WTC11 (cell line): ENCODE results near the gene LILRA6. TPM values are rescaled to one million over a fixed set of nuclear protein-coding genes. Genes with fewer than 3 reads are reported as not detected.
A peak's percentile ranks its signal among the peaks of the same experiment; 100 is the strongest.

Experiments
- ATAC-seq: fragments of 200-7000 bp; cut with Tn5 transposase; 2 replicates; pipeline ENCODE4 v1.10.0; 2021; ENCODE audit warnings: mild to moderate bottlenecking, moderate library complexity
- CTCF ChIA-PET: fragments of 300-600 bp; sonication (Branson Sonifier 250); formaldehyde crosslinking; loops from one replicate; lab custom pipeline; 2021; ENCODE audit warnings: antibody characterized with exemption; lab: Charles Lee
- POLR2A ChIA-PET: fragments of 350-600 bp; sonication (Branson Sonifier 250); formaldehyde crosslinking; loops from one replicate; lab custom pipeline; 2021; ENCODE audit warnings: antibody characterized with exemption; lab: Charles Lee
- DNase-seq: peaks from one replicate; pipeline ENCODE4 v3.0.0; 2021; ENCODE audit warnings: low spot score
- H3K27ac Mint-ChIP-seq: 2 replicates; pipeline ENCODE4 v1.8.0; 2021; ENCODE audit warnings: mixed read lengths
- H3K27me3 Mint-ChIP-seq: 2 replicates; pipeline ENCODE4 v1.8.0; 2021; ENCODE audit warnings: low read depth, mild to moderate bottlenecking, moderate library complexity, mixed read lengths
- H3K36me3 Mint-ChIP-seq: 2 replicates; pipeline ENCODE4 v1.8.0; 2021; ENCODE audit warnings: mixed read lengths
- H3K4me1 Mint-ChIP-seq: 2 replicates; pipeline ENCODE4 v1.8.0; 2022; ENCODE audit warnings: mixed read lengths
- H3K4me3 Mint-ChIP-seq: 2 replicates; pipeline ENCODE4 v1.8.0; 2021; ENCODE audit warnings: mild to moderate bottlenecking, moderate library complexity, mixed read lengths
- H3K9me3 Mint-ChIP-seq: 2 replicates; pipeline ENCODE4 v1.8.0; 2021; ENCODE audit warnings: mixed read lengths
- AFF4 ChIP-seq: sonication (generic); formaldehyde crosslinking; IDR thresholded peaks from 2 replicates; pipeline ENCODE4 v1.8.1; 2023; ENCODE audit warnings: mild to moderate bottlenecking, missing genetic modification reagents, borderline replicate concordance
- CREM ChIP-seq: sonication (generic); formaldehyde crosslinking; IDR thresholded peaks from 2 replicates; pipeline ENCODE4 v1.8.1; 2022; ENCODE audit warnings: mild to moderate bottlenecking, missing genetic modification reagents, moderate library complexity
- ERG ChIP-seq: fragments of 250-450 bp; sonication (Bioruptor Pico); IDR thresholded peaks from 2 replicates; pipeline ENCODE4 v1.8.0; 2021; ENCODE audit warnings: mild to moderate bottlenecking
- FOXK1 ChIP-seq: sonication (generic); formaldehyde crosslinking; IDR thresholded peaks from 2 replicates; pipeline ENCODE4 v1.8.0; 2022; ENCODE audit warnings: mild to moderate bottlenecking, moderate library complexity, missing genetic modification reagents
- FOXP1 ChIP-seq: sonication (generic); formaldehyde crosslinking; IDR thresholded peaks from 2 replicates; pipeline ENCODE4 v1.8.0; 2022; ENCODE audit warnings: missing genetic modification reagents, mild to moderate bottlenecking, moderate library complexity, borderline replicate concordance
- FOXP4 ChIP-seq: sonication (generic); formaldehyde crosslinking; IDR thresholded peaks from 2 replicates; pipeline ENCODE4 v1.8.0; 2022; ENCODE audit warnings: mild to moderate bottlenecking, missing genetic modification reagents
- JUN ChIP-seq: sonication (generic); formaldehyde crosslinking; IDR thresholded peaks from 2 replicates; pipeline ENCODE4 v1.8.0; 2023; ENCODE audit warnings: mild to moderate bottlenecking, missing genetic modification reagents
- MAX ChIP-seq: sonication (generic); formaldehyde crosslinking; IDR thresholded peaks from 2 replicates; pipeline ENCODE4 v1.8.0; 2022; ENCODE audit warnings: mild to moderate bottlenecking, missing genetic modification reagents
- NFYB ChIP-seq: sonication (generic); formaldehyde crosslinking; conservative IDR thresholded peaks from 2 replicates; pipeline ENCODE4 v1.8.0; 2022; ENCODE audit warnings: low read depth, missing genetic modification reagents
- OVOL2 ChIP-seq: fragments of 250-450 bp; sonication (Bioruptor Pico); IDR thresholded peaks from 2 replicates; pipeline ENCODE4 v1.9.0; 2021; ENCODE audit warnings: mild to moderate bottlenecking, borderline replicate concordance
- PRDM15 ChIP-seq: sonication (generic); formaldehyde crosslinking; IDR thresholded peaks from 2 replicates; pipeline ENCODE4 v1.8.0; 2022; ENCODE audit warnings: missing genetic modification reagents
- SMAD4 ChIP-seq: sonication (generic); formaldehyde crosslinking; IDR thresholded peaks from 2 replicates; pipeline ENCODE4 v1.8.0; 2022; ENCODE audit warnings: mild to moderate bottlenecking, missing genetic modification reagents
- STAT6 ChIP-seq: sonication (generic); formaldehyde crosslinking; conservative IDR thresholded peaks from 2 replicates; pipeline ENCODE4 v1.8.1; 2023; ENCODE audit warnings: mild to moderate bottlenecking, low read depth, missing genetic modification reagents, moderate library complexity
- TP53 ChIP-seq: sonication (generic); formaldehyde crosslinking; IDR thresholded peaks from 2 replicates; pipeline ENCODE4 v1.8.1; 2023; ENCODE audit warnings: mild to moderate bottlenecking, missing genetic modification reagents
- USF1 ChIP-seq: sonication (generic); formaldehyde crosslinking; IDR thresholded peaks from 2 replicates; pipeline ENCODE4 v1.8.0; 2022; ENCODE audit warnings: mild to moderate bottlenecking, missing genetic modification reagents
- ZBTB21 ChIP-seq: sonication (generic); formaldehyde crosslinking; IDR thresholded peaks from 2 replicates; pipeline ENCODE4 v1.8.1; 2023; ENCODE audit warnings: mild to moderate bottlenecking, missing genetic modification reagents, borderline replicate concordance
- ZNF121 ChIP-seq: sonication (generic); formaldehyde crosslinking; IDR thresholded peaks from 2 replicates; pipeline ENCODE4 v1.8.0; 2023; ENCODE audit warnings: missing genetic modification reagents
- ZNF317 ChIP-seq: sonication (generic); formaldehyde crosslinking; IDR thresholded peaks from 2 replicates; pipeline ENCODE4 v1.8.1; 2023; ENCODE audit warnings: low read depth, mild to moderate bottlenecking, moderate library complexity, missing genetic modification reagents, borderline replicate concordance
- ZNF423 ChIP-seq: fragments of 250-450 bp; sonication (Bioruptor Pico); IDR thresholded peaks from 2 replicates; pipeline ENCODE4 v2.1.2; 2022; ENCODE audit warnings: mild to moderate bottlenecking, moderate library complexity
- ZNF671 ChIP-seq: fragments of 250-450 bp; sonication (Bioruptor Pico); IDR thresholded peaks from 2 replicates; pipeline ENCODE4 v1.8.0; 2021; ENCODE audit warnings: mild to moderate bottlenecking
- total RNA-seq: library from RNA; stranded (reverse); gene quantifications from 3 replicates; pipeline ENCODE4 v1.2.3, GENCODE V29; 2021

The LILRA6 gene
- total RNA-seq, 1 experiment from 2014 or later = not detected

GRCh38 chr19:54190503-54191010 is 52.0 kb downstream of the LILRA6 start (continued):
- TF ChIP-seq ERG (CRISPR knock-in tag) (no peak), NFYB (CRISPR knock-in tag) (peak; percentile 41; the same call in 1 of the 2 replicates), ZNF423 (no peak), USF1 (0 out of 2 replicates have a peak, but pooled peaks have one; percentile 4), ZNF317 (CRISPR knock-in tag) (no peak), ZBTB21 (CRISPR knock-in tag) (no peak), MAX (CRISPR knock-in tag) (peak; percentile 66), OVOL2 (CRISPR knock-in tag) (no peak), FOXP1 (CRISPR knock-in tag) (no peak), ZNF671 (CRISPR knock-in tag) (no peak), AFF4 (no peak)

- Mint-ChIP-seq H3K4me3 (peak overlapping the region; percentile 85), H3K4me1 (peaks cover 35% of the 10 kb centered on the region), H3K9me3 (no peaks in the 10 kb centered on the region), H3K36me3 (peaks cover 43% of the 10 kb centered on the region), H3K27ac (peak overlapping the region; percentile 100), H3K27me3 (peaks cover 3% of the 10 kb centered on the region; the same call in 1 of the 2 replicates)
- ATAC-seq = peak; percentile 71
- CTCF ChIA-PET = interaction anchor here (0.6 to 4.2 kb wide), 28 partner anchors 9 to 397 kb away, joined by 3 to 84 read pairs (median 4); partner anchors contain the start of genes CNOT3, LENG1, TMC4 and TTYH1
- POLR2A ChIA-PET = interaction anchor here (0.5 to 4.3 kb wide), 17 partner anchors 10 to 127 kb away, joined by 3 to 25 read pairs (median 5); partner anchors contain the start of genes RPS9 and TMC4
- DNase-seq = peak; percentile 100
- TF ChIP-seq FOXP4 = no peak
- no peak for TF ChIP-seq PRDM15 (CRISPR knock-in tag)
- TF ChIP-seq OVOL2 (CRISPR knock-in tag) = no peak
- no peak for TF ChIP-seq TP53
- no peak for TF ChIP-seq ZNF671 (CRISPR knock-in tag)
- TF ChIP-seq SMAD4 = no peak
- TF ChIP-seq ZNF121 (CRISPR knock-in tag) = no peak
- TF ChIP-seq CREM (CRISPR knock-in tag) = no peak; the same call in 1 of the 2 replicates
- TF ChIP-seq JUN (CRISPR knock-in tag) = no peak
- TF ChIP-seq STAT6 = no peak
- TF ChIP-seq FOXK1 = peak; percentile 24; the same call in 1 of the 2 replicates
Measured at GRCh38 chr19:54189735-54190502, 52.7 kb downstream of the LILRA6 start.
